GM19099 (cell line): ENCODE results near the gene INSYN2B.

Experiments
- POLR2A ChIP-seq: IDR thresholded peaks from 3 replicates; pipeline ENCODE4 v1.6.1; 2011; ENCODE audit warnings: low read depth; ENCODE audit not compliant: insufficient read length; ENCODE audit errors: extremely low read depth

Gene INSYN2B

DNA sequence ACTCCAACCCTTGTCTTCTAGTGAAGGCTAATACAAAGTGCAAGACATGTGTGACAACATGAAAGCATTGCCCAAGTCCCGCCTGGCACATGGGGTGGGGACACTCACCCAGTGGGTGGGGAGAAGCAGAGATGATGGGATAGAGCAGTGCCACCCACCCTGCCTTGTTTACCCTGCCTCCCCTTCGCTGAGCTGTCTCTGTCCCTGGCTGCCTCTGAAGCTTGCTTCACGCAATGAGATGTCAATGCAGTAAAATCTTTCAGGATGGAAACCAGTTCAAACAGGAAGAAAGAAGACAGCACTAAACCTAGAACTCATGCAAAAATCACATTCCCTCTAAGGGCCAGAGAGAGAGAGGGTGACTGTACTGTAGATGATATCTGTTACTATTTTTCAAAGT lies 148.0 kb downstream of the INSYN2B start:
- TF ChIP-seq POLR2A: no peak

DNA sequence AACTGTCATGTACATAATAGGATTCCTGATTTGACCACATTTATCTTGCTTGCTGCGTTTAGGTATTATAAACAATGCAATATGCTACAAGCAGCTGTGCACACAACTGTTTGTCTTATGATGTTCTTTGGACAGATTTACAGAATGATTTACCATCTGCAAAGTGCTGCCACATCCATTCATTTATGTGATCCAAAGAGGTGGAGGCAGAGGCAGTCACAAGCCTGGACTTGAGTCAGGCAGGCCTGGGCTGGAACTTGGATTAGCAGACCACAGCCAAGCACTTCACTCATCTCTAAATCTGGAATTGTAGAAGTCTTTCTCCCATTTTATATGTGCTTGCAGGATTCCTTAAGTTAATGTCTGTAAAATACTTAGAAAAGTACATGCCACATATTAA lies 149.0 kb downstream of the INSYN2B start:
- TF ChIP-seq POLR2A: no peak

DNA sequence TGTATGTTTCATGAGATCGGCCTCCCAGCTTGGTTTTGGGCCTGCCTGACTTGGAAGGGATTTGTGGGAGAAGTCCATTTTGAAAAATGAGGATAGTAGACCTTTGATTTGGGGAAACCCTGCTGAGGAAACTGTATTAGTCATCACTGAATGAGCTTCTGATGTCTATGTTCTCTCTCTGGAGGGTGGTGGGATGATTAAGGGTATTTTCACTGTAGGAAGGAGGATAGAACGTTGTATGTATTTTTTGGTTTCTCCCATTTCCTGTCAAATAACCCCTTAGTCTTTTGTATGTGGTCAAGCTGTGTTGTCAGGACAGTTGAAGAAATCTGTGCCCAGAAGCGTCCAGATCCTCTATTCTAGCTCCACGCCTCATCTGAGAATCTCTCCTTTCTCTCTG lies 151.9 kb downstream of the INSYN2B start:
- no peak for TF ChIP-seq POLR2A

DNA sequence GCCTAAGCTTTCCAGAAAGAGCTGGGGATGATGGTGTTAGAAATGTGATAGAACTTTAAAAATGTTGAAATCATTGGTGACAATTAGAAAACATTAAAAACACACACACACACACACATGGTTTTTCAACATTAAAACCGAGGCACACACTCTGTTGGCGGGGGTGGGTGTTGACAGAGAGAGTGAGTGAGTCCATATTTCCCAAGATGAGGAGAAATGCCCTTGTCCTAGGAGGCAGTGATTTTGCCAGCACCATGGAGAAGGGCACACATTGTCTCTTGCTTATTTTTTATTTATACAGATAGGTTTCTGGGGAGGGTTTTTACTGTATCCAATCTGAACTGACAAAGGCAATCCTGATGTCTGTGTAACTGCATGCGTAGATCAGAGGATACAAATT lies 152.5 kb downstream of the INSYN2B start:
- no peak for TF ChIP-seq POLR2A

DNA sequence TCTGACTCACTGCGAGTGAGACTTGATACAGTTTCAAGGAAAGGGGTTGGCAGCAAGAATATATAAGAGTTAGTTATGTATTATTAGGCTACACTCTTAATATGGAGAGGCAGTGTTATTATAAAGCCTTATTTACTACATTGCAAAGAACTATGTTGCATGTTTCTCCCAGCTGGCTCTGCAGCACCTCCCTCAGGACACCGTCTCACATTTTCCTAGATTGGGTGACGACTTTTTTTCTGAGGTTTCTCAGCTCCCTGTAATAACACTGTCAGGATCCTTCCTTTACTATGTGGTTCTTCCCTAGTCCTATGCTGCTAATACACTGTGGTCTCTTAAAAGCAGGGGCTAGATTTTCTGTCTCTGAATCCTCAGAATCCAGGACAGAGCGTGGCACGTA lies 153.7 kb downstream of the INSYN2B start:
- no peak for TF ChIP-seq POLR2A

DNA sequence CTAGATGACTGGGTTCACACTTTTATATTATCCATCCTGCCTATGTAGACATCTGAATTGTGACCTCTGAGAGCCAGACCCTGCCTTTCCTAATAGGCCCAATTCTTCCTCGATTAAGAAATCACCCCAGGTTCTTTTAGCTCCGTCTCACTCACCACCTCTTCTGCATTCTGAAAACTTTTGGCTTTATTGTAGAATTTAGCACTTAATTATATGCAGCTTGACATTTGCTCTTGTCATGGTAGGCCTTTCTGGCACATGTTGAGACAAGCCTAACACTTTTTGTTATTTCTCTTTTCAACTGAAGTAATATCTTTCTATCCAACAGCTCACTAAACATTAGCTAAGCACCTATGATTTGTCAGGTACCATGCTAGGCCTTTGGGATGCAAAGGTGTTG lies 163.3 kb downstream of the INSYN2B start:
- no peak for TF ChIP-seq POLR2A

DNA sequence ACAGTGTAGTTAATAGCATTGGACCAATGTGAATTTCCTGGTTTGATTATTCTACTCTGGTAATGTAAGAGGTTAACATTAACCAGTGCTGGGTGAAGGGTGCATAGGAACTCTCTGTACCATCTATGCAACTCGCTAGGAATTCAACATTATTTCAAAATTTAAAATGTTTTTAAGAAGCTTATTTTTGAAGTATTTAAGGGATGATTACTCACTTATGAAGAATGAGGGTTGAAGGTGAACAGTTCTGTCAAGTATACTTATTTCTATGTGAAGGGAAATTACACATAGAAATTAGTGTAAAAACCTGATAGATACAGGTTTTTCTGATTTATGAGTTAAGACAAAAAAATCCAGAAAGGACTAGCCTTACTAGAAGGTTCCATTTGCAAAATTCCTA lies 165.8 kb downstream of the INSYN2B start:
- no peak for TF ChIP-seq POLR2A
